Measurements from ENCODE around the gene ACADS.
"Not testable (repeated sequence)": the region's sequence is repeated elsewhere in the genome, so short reads cannot be mapped to it uniquely, and the experiment has no call there.

ACADS gene

DNA sequence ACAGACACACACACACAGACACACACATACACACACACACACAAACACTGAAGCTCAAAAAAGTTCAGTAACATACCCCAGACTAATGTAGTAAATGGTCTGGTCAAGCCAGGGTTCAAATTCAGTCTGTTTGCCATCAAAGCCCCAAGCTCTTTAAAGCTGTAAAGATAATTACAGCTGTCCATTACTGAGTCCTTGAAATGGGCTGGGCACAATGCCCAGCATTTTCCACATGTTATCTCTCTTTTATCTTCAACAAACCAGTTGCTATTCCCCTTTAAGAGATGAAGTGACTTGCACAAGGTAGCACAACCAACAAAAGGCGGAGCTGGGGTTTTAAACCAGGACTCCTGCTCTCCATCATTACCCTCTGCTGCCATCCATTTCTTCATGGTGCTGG lies 23.0 kb upstream of the ACADS start:
- DNase-seq = no peak

DNA sequence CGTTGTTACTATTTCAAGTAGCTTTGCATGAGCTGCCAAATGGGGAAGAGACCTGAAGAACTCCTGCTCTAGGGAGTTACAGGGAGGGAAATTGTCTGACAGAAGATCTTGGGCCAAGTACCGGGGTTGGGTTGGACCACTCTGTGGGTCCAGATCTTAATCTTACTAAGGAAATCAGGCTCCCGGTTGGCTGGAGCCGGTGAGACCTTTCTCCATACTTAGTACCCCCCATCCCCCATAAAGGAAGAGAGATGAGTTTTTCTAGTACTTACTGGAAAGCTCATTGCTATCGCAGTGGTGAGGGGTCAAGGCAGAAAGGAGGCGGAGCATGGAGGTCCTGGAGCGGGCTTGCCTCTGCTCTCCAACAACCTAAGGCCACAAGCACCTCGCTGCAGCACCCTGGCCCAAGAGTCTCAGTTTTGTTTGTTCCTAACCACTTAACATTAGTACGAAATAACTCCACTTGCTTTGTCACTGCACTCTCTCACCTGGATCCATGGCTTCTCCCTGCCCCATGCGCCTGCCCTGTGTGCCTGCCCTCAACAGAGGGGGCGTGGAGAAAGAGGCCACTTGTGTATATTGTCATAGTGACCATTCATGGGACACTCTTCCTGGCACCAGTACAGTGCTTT lies 22.2 kb upstream of the ACADS start:
- no peak for DNase-seq

DNA sequence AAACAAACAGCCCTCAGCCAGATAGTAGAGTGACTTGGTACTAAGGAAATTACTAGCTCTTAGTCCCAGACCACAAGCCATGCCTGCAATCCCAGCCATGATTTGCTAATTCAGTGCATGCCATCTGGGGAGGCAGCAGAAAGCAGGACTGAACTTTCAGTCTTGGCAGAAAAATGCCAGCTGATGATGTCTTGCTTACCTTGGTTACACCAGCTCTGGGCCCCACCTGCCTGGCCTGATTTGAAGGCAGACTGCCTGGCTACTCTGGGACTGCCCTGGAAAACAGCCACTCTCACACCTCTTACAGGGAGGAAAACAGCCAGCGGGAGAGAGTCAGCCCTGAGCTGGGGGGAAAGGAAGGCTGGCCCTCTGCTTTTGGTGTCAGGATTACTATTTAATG lies 20.0 kb upstream of the ACADS start:
- no peak for DNase-seq

GRCh38 chr12:120706029-120706428 lies 19.6 kb upstream of the ACADS start:
- no peak for DNase-seq

DNA sequence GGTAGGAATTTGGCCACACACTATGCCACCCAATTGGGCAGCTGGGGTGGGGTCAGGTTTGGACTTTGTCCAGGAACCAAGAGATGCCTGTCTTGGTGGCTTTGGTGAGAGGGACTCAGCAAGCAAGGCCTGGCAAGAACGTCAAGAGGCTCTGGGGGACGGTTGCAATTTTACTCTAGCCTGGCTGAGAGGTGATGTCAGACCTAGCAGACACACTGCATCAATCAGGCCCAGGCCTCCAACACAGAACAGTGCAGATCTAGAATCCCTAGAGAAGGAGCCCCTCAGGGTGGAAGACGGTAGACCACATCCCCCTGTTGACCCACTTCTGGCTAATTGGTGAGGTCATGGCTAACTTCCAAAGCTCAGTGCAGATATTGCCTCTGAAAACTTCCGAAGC lies 17.0 kb upstream of the ACADS start:
- DNase-seq = no peak

DNA sequence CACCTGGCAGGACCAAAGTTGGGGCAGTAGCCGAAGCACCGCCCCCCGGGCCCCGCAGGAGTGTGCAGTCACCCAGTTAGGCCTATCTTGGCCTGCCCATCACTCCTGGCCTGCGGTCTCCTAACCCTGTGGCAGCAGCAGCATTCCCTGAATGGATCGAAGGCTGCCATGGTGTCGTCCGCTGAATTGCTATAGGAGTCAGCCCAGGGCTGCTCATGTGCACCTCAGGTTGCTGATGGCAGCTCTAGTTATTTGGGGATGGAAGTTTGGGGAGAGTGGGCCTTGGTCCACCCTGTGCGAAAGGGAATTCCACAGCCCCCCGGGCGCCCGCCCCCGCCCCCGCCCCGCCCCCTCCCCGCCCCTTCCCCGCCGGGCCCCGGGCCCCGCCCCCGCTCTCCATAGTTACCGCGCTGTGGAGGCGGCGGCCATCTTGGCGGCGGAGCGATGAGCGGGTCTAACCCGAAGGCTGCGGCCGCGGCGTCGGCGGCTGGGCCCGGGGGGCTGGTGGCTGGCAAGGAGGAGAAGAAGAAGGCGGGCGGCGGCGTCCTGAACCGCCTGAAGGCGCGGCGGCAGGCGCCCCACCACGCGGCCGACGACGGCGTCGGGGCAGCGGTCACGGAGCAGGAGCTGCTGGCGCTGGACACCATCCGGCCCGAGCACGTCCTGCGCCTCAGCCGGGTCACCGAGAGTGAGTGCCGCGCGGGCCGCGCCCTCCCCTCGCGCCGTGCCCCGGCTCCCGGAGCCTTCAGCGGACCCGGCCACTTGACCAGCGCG lies 15.4 kb upstream of the ACADS start, which contains the start of gene UNC119B:
UNC119B (plus strand) TSS at position 428 of the 774 bp plus-strand sequence; CDS start at position 445, 17 bp downstream.
- no peak for DNase-seq

GRCh38 chr12:120710805-120711296 lies 14.8 kb upstream of the ACADS start:
- no peak for DNase-seq

GRCh38 chr12:120711411-120711810 lies 14.2 kb upstream of the ACADS start:
- DNase-seq = no peak

DNA sequence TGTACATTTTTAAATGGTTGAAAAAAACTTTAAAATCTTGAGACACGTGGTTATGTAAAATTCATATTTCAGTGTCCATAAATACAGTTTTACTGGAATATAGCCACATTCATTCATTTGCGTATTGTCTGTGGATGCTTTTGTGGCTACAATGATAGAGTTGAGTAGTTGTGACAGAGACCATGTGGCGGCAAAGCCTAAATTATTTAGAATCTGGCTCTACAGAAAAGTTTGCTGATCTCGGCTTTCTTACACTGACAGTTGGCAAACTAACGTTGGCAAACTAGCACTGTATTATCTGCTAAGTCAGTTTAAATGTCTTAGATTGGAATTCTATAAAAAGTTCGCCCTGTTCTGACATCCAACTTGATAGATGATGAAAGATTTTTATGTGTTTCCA lies 13.0 kb upstream of the ACADS start:
- DNase-seq = no peak

GRCh38 chr12:120713861-120714482 lies 11.7 kb upstream of the ACADS start:
- peak; percentile 63 for DNase-seq

- DNase-seq = no peak
These were observed 7.6 kb upstream of the ACADS start for GRCh38 chr12:120718055-120718454.

- no peak for DNase-seq
These were observed 6.6 kb upstream of the ACADS start for GRCh38 chr12:120719072-120719471.

DNA sequence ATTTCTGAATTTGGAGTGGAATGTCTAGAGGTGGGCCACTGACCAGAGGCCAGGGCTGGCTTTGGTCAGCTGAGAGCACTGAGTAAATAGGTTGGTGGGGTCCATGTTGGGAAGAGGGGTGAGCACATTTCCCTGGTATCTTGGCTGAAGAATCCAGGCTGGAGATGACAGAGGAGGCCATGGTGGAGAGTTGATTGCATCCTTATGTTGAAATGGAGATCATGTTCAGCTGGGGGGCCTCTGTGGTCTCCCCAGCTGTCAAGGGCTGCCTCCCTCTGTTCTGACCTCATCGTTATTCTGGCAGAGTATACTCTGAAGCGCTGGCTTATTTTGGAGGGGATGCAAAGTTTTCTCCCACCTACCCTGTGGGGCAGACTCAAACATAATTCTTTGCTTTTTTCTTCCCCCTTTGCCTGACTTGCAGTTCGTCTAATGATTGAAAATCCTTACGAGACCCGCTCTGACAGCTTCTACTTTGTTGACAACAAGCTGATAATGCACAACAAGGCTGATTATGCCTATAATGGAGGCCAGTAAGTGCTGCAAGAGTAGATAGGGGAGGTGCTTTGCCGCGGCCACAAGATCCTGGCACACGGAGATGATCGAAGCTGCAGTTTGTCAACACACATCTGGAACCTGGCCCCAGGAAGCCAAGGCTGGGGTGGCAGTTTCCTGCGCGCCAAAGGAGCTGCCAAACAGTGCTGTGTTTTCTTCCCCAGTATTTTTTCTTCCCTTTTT lies 6.0 kb upstream of the ACADS start:
- no peak for DNase-seq

DNA sequence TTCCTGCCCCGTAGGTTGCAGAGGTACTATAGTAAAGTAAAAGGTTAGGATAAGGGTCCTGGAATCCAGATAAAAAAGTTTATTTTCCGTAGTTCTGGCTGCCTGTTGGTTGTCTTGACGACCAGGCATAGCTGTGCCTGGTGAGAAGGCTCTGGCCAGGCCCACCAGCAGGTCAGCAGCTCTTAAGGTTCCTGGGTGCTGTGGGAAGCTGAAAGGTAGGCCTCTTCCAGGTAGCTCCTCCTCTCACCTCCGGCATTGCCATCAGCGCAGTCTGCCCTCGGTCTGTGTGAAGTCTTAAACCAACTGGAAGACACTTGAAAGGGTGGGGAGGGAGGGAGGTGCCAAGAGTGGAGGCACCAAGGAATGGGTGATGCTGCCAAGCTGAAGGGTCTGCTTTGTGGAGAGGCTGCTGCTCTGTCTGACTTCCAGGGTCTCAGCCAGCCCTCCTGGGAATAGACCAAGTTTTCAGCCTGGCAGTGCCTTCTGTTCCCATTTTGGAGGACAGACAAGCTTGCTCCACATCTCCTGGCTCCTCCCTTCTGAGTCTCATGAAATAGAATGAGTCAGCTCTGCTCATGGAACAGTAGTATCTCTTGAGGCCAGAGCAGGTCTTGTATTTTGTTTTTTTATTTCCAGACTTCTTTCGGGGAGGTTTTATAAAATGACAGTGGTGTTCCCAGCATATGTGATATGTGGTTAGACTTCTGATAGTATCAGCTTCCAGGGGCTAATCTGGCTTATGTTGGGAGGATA lies 5.2 kb upstream of the ACADS start:
- no peak for DNase-seq

- no peak for DNase-seq
These were observed 4.4 kb upstream of the ACADS start for GRCh38 chr12:120720987-120721801.

GRCh38 chr12:120721866-120722265 lies 3.8 kb upstream of the ACADS start:
- DNase-seq = no peak

GRCh38 chr12:120722784-120723183 lies 2.8 kb upstream of the ACADS start:
- no peak for DNase-seq

DNA sequence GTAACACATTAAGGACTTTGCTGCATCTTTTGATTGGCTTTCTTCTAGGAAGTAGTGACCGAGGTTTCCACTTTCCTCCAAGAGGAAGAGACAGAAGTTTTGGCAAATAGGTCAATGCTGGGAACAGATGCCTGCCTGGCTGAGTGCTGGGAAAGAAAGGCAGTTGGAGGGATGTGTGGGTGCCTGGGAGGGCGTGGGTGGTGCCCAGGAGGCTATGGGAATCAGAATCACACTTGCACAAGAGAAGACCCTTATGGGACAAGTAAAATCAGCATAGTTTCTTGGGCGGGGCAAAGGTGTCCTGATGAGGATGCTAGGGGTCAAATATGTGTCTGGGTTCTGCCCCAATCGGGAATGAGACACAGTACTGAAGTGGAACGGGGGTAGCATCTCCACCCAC lies 906 bp upstream of the ACADS start:
- no peak for DNase-seq

DNA sequence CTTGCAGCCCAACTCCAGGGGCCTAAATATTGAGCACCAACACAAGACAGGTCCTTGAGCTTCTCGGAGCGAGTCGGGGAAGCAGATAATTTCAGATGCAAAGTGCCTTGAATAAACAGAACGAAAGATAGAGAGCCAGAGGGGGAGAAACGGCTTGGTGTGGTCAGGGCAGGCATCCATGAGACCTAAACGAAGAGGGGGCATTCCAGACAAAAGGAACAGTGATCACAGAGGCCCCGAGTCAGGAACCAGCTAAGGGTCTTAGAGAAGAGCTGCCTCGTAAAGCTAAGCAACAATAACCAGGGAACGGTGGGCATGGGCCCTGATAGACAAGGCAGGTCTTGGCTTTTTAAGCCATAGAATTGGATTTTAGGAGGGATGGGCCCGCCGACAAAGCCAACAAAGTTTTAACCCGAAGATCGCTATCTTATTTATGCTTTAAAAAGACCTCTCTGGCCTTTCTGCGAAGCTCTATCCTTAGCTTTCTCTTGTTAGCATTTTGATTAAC lies 421 bp upstream of the ACADS start:
- no peak for DNase-seq

DNA sequence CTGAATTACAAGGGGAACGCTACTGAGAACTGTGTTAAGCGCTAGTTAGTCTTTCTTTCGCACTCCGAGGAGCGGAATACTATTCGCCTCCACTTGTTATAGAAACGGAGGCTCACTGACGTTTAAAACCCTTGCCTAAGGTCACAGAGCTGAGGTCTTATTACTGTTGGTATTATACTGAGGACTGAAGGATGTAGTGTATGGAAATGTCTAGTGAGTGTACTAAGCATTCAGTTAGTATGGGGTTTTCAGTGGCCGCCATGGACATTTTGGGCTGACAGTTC lies 826 bp downstream of the ACADS start:
- no peak for DNase-seq

GRCh38 chr12:120726961-120727360 lies 1.3 kb downstream of the ACADS start:
- DNase-seq = no peak

DNA sequence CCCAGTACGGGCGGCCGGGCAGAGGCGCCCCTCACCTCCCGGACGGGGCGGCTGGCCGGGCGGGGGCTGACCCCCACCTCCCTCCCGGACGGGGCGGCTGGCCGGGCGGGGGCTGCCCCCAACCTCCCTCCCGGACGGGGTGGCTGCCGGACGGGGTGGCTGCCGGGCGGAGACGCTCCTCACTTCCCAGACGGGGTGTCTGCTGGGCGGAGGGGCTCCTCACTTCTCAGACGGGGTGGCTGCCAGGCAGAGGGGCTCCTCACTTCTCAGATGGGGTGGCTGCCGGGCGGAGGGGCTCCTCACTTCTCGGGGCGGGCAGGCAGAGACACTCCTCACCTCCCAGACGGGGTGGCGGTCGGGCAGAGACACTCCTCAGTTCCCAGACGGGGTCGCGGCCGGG lies 6.6 kb downstream of the ACADS start:
- DNase-seq = not testable (repeated sequence)
